OCI-LY7 (cell line): ENCODE results near the gene DSC1. TPM values are rescaled to one million over a fixed set of nuclear protein-coding genes. Genes with fewer than 3 reads are reported as not detected.

ENCODE experiments used
- BruUV-seq: library from RNA; stranded (reverse); fragments of 400-500 nt; replicated peaks from 2 replicates; lab custom pipeline; 2021; lab: Mats Ljungman, UMichigan
- CTCF ChIA-PET: fragments of 300-600 bp; sonication (Branson Sonifier 250); formaldehyde crosslinking; loops from one replicate; lab custom pipeline; 2022; ENCODE audit warnings: antibody characterized with exemption; ENCODE audit not compliant: unreplicated experiment; lab: Charles Lee
- POLR2A ChIA-PET: fragments of 300-600 bp; sonication (Branson Sonifier 250); formaldehyde crosslinking; loops from one replicate; lab custom pipeline; 2022; ENCODE audit warnings: antibody characterized with exemption; lab: Charles Lee
- DNase-seq: peaks from one replicate; pipeline ENCODE4 v3.0.0-alpha.2; 2015; ENCODE audit warnings: low spot score
- H2AFZ ChIP-seq: fragments of 200-600 bp; sonication (generic), shearing (Covaris generic); 2 replicates; pipeline ENCODE4 v1.6.1; 2014; ENCODE audit warnings: mild to moderate bottlenecking, antibody characterized with exemption, low read length, moderate library complexity
- H3K27ac ChIP-seq: fragments of 200-600 bp; sonication (generic); 2 replicates; pipeline ENCODE4 v1.5.1; 2014; ENCODE audit warnings: mixed run types, low read depth, mild to moderate bottlenecking, moderate library complexity, low read length, inconsistent platforms; ENCODE audit not compliant: poor library complexity, severe bottlenecking
- H3K36me3 ChIP-seq: fragments of 200-600 bp; sonication (generic); 2 replicates; pipeline ENCODE4 v1.6.1; 2014; ENCODE audit warnings: mild to moderate bottlenecking, antibody characterized with exemption, low read length, moderate library complexity, mixed read lengths; ENCODE audit not compliant: insufficient read depth
- H3K4me1 ChIP-seq: fragments of 200-600 bp; sonication (generic); 2 replicates; pipeline ENCODE4 v1.5.1; 2014; ENCODE audit warnings: mild to moderate bottlenecking, low read length; ENCODE audit not compliant: insufficient read depth, poor library complexity, severe bottlenecking
- H3K4me2 ChIP-seq: fragments of 200-600 bp; sonication (generic); 2 replicates; pipeline ENCODE4 v1.6.1; 2014; ENCODE audit warnings: mild to moderate bottlenecking, low read length
- H3K4me3 ChIP-seq: fragments of 200-600 bp; sonication (generic); 2 replicates; pipeline ENCODE4 v1.5.1; 2014; ENCODE audit warnings: mild to moderate bottlenecking, low read depth, low read length; ENCODE audit not compliant: poor library complexity, severe bottlenecking
- H3K79me2 ChIP-seq: fragments of 200-600 bp; sonication (generic); 2 replicates; pipeline ENCODE4 v1.6.1; 2016; ENCODE audit warnings: low read depth, mild to moderate bottlenecking, low read length, moderate library complexity, mixed read lengths; ENCODE audit not compliant: insufficient read depth
- H3K9me2 ChIP-seq: fragments of 200-600 bp; sonication (generic); 2 replicates; pipeline ENCODE4 v1.6.1; 2016; ENCODE audit warnings: mild to moderate bottlenecking, low read length, mixed read lengths; ENCODE audit not compliant: insufficient read depth
- H3K9me3 ChIP-seq: fragments of 200-600 bp; sonication (generic); 2 replicates; pipeline ENCODE4 v1.6.1; 2014; ENCODE audit warnings: mild to moderate bottlenecking, mixed run types, low read length, mixed read lengths
- H4K20me1 ChIP-seq: fragments of 200-600 bp; sonication (generic); 2 replicates; pipeline ENCODE4 v1.6.1; 2014; ENCODE audit warnings: mild to moderate bottlenecking, antibody characterized with exemption, low read length, moderate library complexity, mixed read lengths; ENCODE audit not compliant: insufficient read depth
- CTCF ChIP-seq: fragments of 200-600 bp; sonication (generic); conservative IDR thresholded peaks from 2 replicates; pipeline ENCODE4 v1.5.1; 2014; ENCODE audit warnings: mild to moderate bottlenecking, antibody characterized with exemption, low read length, moderate library complexity, mixed read lengths
- EZH2phosphoT487 ChIP-seq: fragments of 200-600 bp; sonication (generic); IDR thresholded peaks from 2 replicates; pipeline ENCODE4 v1.6.1; 2018; ENCODE audit warnings: low read depth, borderline replicate concordance, mild to moderate bottlenecking, mixed run types, antibody characterized with exemption, low read length, moderate library complexity, mixed read lengths
- intact Hi-C: fragments of 100-400 bp; cut with micrococcal nuclease; formaldehyde crosslinking; loops from one replicate; pipeline ENCODE4 v1.10.0; 2022; ENCODE audit not compliant: unreplicated experiment
- total RNA-seq, 2 experiments: library from RNA; depleted of rRNA in 1 of 2; stranded (reverse); fragments of >200 nt in 1 of 2; shearing (Covaris generic) in 1 of 2; gene quantifications; 2 replicates each; pipeline ENCODE4 v1.2.3, GENCODE V29; 2014 to 2022

DSC1 gene
- total RNA-seq, 2 experiments from 2014 or later: not detected

DNA sequence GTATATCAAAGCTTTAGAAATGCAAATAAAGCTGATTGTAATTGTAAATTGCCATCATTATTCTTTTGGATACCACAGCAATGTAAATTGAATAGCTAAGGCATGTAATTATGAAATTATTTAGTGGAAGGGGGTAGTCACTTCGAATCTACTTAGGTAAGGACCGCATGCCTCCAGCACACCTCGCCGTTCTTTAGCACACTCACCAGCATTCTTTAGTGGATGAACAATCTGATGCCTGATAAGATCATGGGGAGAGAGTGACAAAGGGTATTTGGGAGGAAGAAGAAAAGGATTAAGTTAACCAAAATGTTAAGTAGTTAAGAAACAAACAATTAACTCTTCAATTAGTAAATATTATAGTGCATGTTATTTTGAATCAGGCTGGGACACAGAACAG, 46.4 kb upstream of the DSC1 start:
- H3K36me3 ChIP-seq: no peaks in the 10 kb centered on the region
- BruUV-seq: no TSS peak
- H3K9me3 ChIP-seq: no peaks in the 10 kb centered on the region
- H3K79me2 ChIP-seq: no peaks in the 10 kb centered on the region
- POLR2A ChIA-PET: interaction anchor here (0.6 to 0.7 kb wide), 2 partner anchors 77 to 1970 kb away, joined by 3 read pairs; no protein-coding TSS in a partner anchor
- no peak overlapping the region for H3K27ac ChIP-seq
- CTCF ChIA-PET: no interaction called here
- no peak for TF ChIP-seq CTCF
- TF ChIP-seq EZH2phosphoT487: no peak
- H3K9me2 ChIP-seq: no peaks in the 10 kb centered on the region
- no peak overlapping the region for H3K4me2 ChIP-seq
- H2AFZ ChIP-seq: no peak overlapping the region
- no peaks in the 10 kb centered on the region for H3K4me1 ChIP-seq
- no peak for DNase-seq
- intact Hi-C loops: no loop called here
- H4K20me1 ChIP-seq: no peaks in the 10 kb centered on the region
- no peak overlapping the region for H3K4me3 ChIP-seq

DNA sequence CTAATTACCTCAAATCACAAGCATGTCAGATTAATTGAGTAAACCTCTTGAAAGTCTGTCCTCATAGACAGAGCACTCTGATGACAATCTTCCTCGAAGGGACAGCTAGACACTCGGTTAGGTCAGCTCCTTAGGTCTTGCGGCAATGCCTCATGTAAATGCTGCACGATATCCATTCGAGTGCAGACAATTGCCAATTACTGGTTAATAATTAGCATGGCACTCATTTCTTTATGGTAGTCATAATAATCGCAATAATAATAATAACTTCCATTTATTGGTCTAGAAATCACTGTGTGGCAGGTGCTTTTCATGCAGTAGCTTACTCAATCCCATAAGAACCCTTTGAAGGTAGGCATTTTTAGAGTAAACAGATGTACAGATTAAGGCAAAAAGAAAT, 44.7 kb upstream of the DSC1 start:
- Histone ChIP-seq H3K27ac (no peak overlapping the region), H3K9me3 (no peaks in the 10 kb centered on the region), H3K79me2 (no peaks in the 10 kb centered on the region), H3K4me3 (no peak overlapping the region), H2AFZ (no peak overlapping the region), H4K20me1 (no peaks in the 10 kb centered on the region), H3K4me1 (no peaks in the 10 kb centered on the region), H3K4me2 (no peak overlapping the region), H3K9me2 (no peaks in the 10 kb centered on the region), H3K36me3 (no peaks in the 10 kb centered on the region)
- intact Hi-C loops: no loop called here
- TF ChIP-seq CTCF (no peak), EZH2phosphoT487 (no peak)
- CTCF ChIA-PET: no interaction called here
- POLR2A ChIA-PET: no interaction called here
- no peak for DNase-seq
- BruUV-seq: no TSS peak

DNA sequence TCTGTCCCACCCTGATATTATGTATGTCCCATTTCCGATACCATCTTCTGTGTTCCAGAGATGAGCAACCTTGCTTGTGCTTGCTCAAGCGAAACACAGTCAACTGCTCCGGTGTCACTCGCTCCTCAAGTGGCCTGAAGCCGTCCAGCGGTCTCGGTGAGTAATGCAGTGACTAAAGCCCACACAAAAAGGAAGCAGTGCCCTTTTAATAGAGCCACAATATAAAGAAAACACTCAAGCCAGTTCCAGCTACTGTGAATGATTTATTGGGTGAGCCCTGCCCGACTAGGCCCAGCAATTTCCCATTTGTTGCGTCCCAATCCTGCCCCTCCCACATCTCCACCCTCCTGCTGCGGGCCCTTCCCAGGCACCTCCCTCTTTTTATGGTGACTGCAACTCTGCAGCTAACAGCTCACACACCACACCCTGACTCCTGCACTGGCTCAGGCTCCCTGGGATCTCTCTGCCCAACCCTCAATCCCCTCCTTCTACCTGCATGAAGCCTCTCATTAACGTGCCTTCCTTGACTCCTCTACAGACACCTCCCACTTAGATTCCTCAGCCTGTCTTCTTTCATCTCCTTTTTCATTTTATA, 44.2 kb upstream of the DSC1 start:
- Histone ChIP-seq H3K4me2 (no peak overlapping the region), H3K27ac (no peak overlapping the region), H3K9me3 (no peaks in the 10 kb centered on the region), H3K4me1 (no peaks in the 10 kb centered on the region), H3K9me2 (no peaks in the 10 kb centered on the region), H3K36me3 (no peaks in the 10 kb centered on the region), H4K20me1 (no peaks in the 10 kb centered on the region), H3K79me2 (no peaks in the 10 kb centered on the region), H3K4me3 (no peak overlapping the region), H2AFZ (no peak overlapping the region)
- no peak for DNase-seq
- ChIA-PET POLR2A (no interaction called here), CTCF (no interaction called here)
- no TSS peak for BruUV-seq
- no peak for TF ChIP-seq EZH2phosphoT487
- no peak for TF ChIP-seq CTCF
- intact Hi-C loops: no loop called here
